HepG2 (cell line): ENCODE data around the gene DOCK4. TPM values are rescaled to one million over a fixed set of nuclear protein-coding genes. Genes with fewer than 3 reads are reported as not detected.

Experiments used
- ATAC-seq: fragments of 200-7000 bp; cut with Tn5 transposase; 3 replicates; pipeline ENCODE4 v1.9.1; 2020; ENCODE audit warnings: mild to moderate bottlenecking, moderate library complexity
- BruUV-seq: library from RNA; stranded (reverse); fragments of 400-500 nt; replicated peaks from 2 replicates; lab custom pipeline; 2021; lab: Mats Ljungman, UMichigan
- CTCF ChIA-PET: fragments of 300-600 bp; formaldehyde crosslinking; extraction: SDS; loops from one replicate; lab custom pipeline; 2021; ENCODE audit warnings: low total read pairs, inconsistent platforms, low intra/inter-chr PET ratio; lab: Yijun Ruan, JAX
- POLR2A ChIA-PET: fragments of 350-600 bp; sonication (Branson Sonifier 250); formaldehyde crosslinking; loops from one replicate; lab custom pipeline; 2020; ENCODE audit warnings: antibody characterized with exemption, inconsistent platforms; lab: Yijun Ruan, JAX
- DNase-seq: peaks from one replicate; pipeline ENCODE4 v3.0.0-alpha.2; 2015; ENCODE audit warnings: low spot score
- FAIRE-seq: peaks from 3 replicates; lab custom pipeline; 2011; peaks lifted over from hg19 to GRCh38; lab: Jason Lieb, UNC
- H2AFZ ChIP-seq: one replicate; pipeline ENCODE4 v1.6.1; 2011; ENCODE audit warnings: low read length, inconsistent platforms
- H3K27ac ChIP-seq: fragments of 300-600 bp; 3 replicates; pipeline ENCODE4 v1.8.0; 2011; ENCODE audit warnings: mixed run types, mild to moderate bottlenecking, mixed read lengths, low read length, inconsistent platforms; ENCODE audit not compliant: insufficient read depth; ENCODE audit errors: extremely low read length
- H3K27me3 ChIP-seq, 2 experiments: fragments of 200-600 bp in 1 of 2; 2 replicates in 1 of 2; 3 replicates in 1 of 2; pipeline versions ENCODE4 v1.6.0 to v1.8.0; 2011; ENCODE audit warnings: low read length in 2 of 2, mild to moderate bottlenecking in 2 of 2, moderate library complexity in 2 of 2, inconsistent platforms in 1 of 2; ENCODE audit not compliant: insufficient read depth in 2 of 2, control insufficient read depth in 1 of 2
- H3K36me3 ChIP-seq, 2 experiments: fragments of 200-600 bp in 1 of 2; replicated peaks in 1 of 2; 2 replicates in 1 of 2; 3 replicates in 1 of 2; pipeline versions ENCODE4 v1.5.1 to v1.8.0; 2011; ENCODE audit warnings: low read length in 2 of 2, inconsistent platforms in 1 of 2; ENCODE audit not compliant: insufficient read depth in 2 of 2, control insufficient read depth in 1 of 2
- H3K4me1 ChIP-seq: 2 replicates; pipeline ENCODE4 v1.5.1; 2012; ENCODE audit warnings: low read length, inconsistent platforms; ENCODE audit not compliant: insufficient read depth
- H3K4me2 ChIP-seq: 2 replicates; pipeline ENCODE4 v1.6.0; 2011; ENCODE audit warnings: low read depth, low read length, inconsistent platforms
- H3K4me3 ChIP-seq, 3 experiments: fragments of 200-600 bp in 1 of 3; sonication (generic), shearing (Covaris generic) in 1 of 3; replicated peaks in 1 of 3; 2 replicates each; pipeline ENCODE4 v1.5.1; 2011 to 2016; ENCODE audit warnings: low read length in 3 of 3, inconsistent platforms in 2 of 3, low read depth in 2 of 3, mild to moderate bottlenecking in 2 of 3, control low read depth in 1 of 3, mixed read lengths in 1 of 3; ENCODE audit not compliant: insufficient read depth in 1 of 3
- H3K79me2 ChIP-seq: one replicate; pipeline ENCODE4 v1.6.1; 2011; ENCODE audit warnings: low read length, inconsistent platforms; ENCODE audit not compliant: insufficient read depth
- H3K9ac ChIP-seq: 2 replicates; pipeline ENCODE4 v1.6.0; 2011; ENCODE audit warnings: mild to moderate bottlenecking, low read depth, low read length, inconsistent platforms; ENCODE audit not compliant: insufficient read depth
- H3K9me3 ChIP-seq: 2 replicates; pipeline ENCODE4 v1.5.1; 2012; ENCODE audit warnings: mild to moderate bottlenecking, low read length
- H4K20me1 ChIP-seq: 2 replicates; pipeline ENCODE4 v1.6.0; 2011; ENCODE audit warnings: inconsistent platforms, mild to moderate bottlenecking, low read length, moderate library complexity; ENCODE audit not compliant: insufficient read depth
- ARNTL ChIP-seq: sonication (generic); formaldehyde crosslinking; IDR thresholded peaks from 2 replicates; pipeline ENCODE4 v1.4.0; 2020; ENCODE audit warnings: mild to moderate bottlenecking, missing genetic modification reagents
- FOXK1 ChIP-seq: sonication (generic); formaldehyde crosslinking; IDR thresholded peaks from 2 replicates; pipeline ENCODE4 v1.4.0; 2020; ENCODE audit warnings: low read depth, missing genetic modification reagents, borderline replicate concordance
- GABPA ChIP-seq, 2 experiments: IDR thresholded peaks; 2 replicates each; pipeline ENCODE4 v1.6.1; 2011 to 2016; ENCODE audit warnings: low read depth in 2 of 2, low read length in 1 of 2, missing biosample characterization in 1 of 2, missing genetic modification characterization in 1 of 2
- LRRFIP1 ChIP-seq: sonication (generic); formaldehyde crosslinking; conservative IDR thresholded peaks from 2 replicates; pipeline ENCODE4 v1.4.0; 2020; ENCODE audit warnings: missing genetic modification reagents
- POLR2AphosphoS5 ChIP-seq: IDR thresholded peaks from 2 replicates; pipeline ENCODE4 v1.6.1; 2012; ENCODE audit warnings: low read depth, low read length
- PRPF4 ChIP-seq: fragments of 200-400 bp; formaldehyde crosslinking; IDR thresholded peaks from 2 replicates; pipeline ENCODE4 v1.6.1; 2016; ENCODE audit warnings: low read length, low read depth; ENCODE audit not compliant: poor library complexity, severe bottlenecking
- SMAD1 ChIP-seq: sonication (generic); formaldehyde crosslinking; IDR thresholded peaks from 2 replicates; pipeline ENCODE4 v1.4.0; 2020; ENCODE audit warnings: missing genetic modification reagents, low read depth, mild to moderate bottlenecking, borderline replicate concordance
- ZNF143 ChIP-seq: sonication (generic); formaldehyde crosslinking; IDR thresholded peaks from 2 replicates; pipeline ENCODE4 v1.4.0; 2020; ENCODE audit warnings: missing genetic modification reagents
- ZNF460 ChIP-seq: sonication (generic); formaldehyde crosslinking; IDR thresholded peaks from 2 replicates; pipeline ENCODE4 v1.5.1; 2020; ENCODE audit warnings: missing genetic modification reagents, mild to moderate bottlenecking, borderline replicate concordance
- ZNF678 ChIP-seq: sonication (generic); formaldehyde crosslinking; IDR thresholded peaks from 2 replicates; pipeline ENCODE4 v1.4.0; 2020; ENCODE audit warnings: mild to moderate bottlenecking, missing genetic modification reagents
- WGBS: methylation state at CpG from one replicate; pipeline ENCODE4 v1.1.6; 2017; ENCODE audit warnings: low lambda C conversion rate; 5-methylcytosine and 5-hydroxymethylcytosine counted together
- in situ Hi-C: cut with HindIII; loops from 2 replicates; pipeline ENCODE4 v1.10.0; 2017; ENCODE audit warnings: low pct_unique_long_range_greater_than_20kb; ENCODE audit not compliant: extremely low pct_ligation_motif_present
- intact Hi-C: fragments of 100-400 bp; cut with micrococcal nuclease; formaldehyde crosslinking; loops from one replicate; pipeline ENCODE4 v1.10.0; 2022; ENCODE audit not compliant: unreplicated experiment
- polyA plus RNA-seq, 8 experiments: library from polyadenylated mRNA; depleted of rRNA in 3 of 8; stranded (reverse) in 7 of 8; unstranded in 1 of 8; fragments of >200 nt; fragmentation: Illumina TruSeq in 4 of 8; extraction: Trizol in 4 of 8; gene quantifications; 2 replicates each; pipeline versions ENCODE4 v1.2.1 to v1.2.3, GENCODE V29; 2011 to 2016; ENCODE audit warnings: low read depth in 4 of 8, missing spikeins in 1 of 8, mixed read lengths in 1 of 8; ENCODE audit not compliant: insufficient read depth in 1 of 8
- total RNA-seq, 5 experiments: library from RNA; depleted of rRNA; stranded (reverse); fragments of >200 nt; fragmentation: Illumina TruSeq; extraction: Trizol; gene quantifications; 2 replicates each; pipeline ENCODE4 v1.2.3, GENCODE V29; 2016; ENCODE audit warnings: low read depth in 1 of 5
- TF ChIP-seq, protein P1 (sequence below): sonication (generic); formaldehyde crosslinking; conservative IDR thresholded peaks from 2 replicates; pipeline ENCODE4 v1.8.1; 2023; ENCODE audit warnings: missing genetic modification reagents

Gene DOCK4
- total and polyA plus RNA-seq, 2 of the 13 experiments (the other 11 are each of a cell fraction or from before 2014, with no cell fraction given) = 13.5 to 17.4 TPM

DNA sequence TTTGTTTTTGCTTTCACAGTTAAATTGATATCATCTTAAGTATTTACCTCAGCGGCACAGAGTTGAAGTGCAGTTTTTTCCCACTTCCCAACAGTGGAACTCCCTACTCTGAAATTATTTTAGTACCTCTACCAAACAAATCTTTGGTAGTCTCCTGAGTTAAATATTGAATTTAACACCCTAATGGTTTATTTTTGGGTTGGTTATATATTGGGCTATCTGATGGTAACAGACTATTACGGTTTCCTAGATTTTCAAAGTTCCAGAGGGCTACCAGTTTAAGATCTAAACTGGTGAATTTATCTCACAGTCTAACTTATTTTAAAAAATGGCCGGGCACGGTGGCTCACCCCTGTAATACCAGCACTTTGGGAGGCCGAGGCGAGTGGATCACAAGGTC lies 1.6 kb upstream of the DOCK4 start:
- no TSS peak for BruUV-seq
- no peak overlapping the region for H2AFZ ChIP-seq
- peak overlapping the region; percentile 71 for H3K4me2 ChIP-seq
- H3K27me3 ChIP-seq = no peaks in the 10 kb centered on the region; a peak in 1 of 5 replicates
- H3K79me2 ChIP-seq = peaks cover 81% of the 10 kb centered on the region
- H3K9me3 ChIP-seq = no peaks in the 10 kb centered on the region
- FAIRE-seq = no peak
- 54% methylated on average over 6 of the region's 6 CpGs for whole genome bisulfite sequencing
- in situ Hi-C loops = no loop called here
- no peaks in the 10 kb centered on the region for H3K36me3 ChIP-seq
- CTCF ChIA-PET = no interaction called here
- TF ChIP-seq PRPF4 = no peak
- peak; percentile 59; the same call in 1 of the 2 replicates for TF ChIP-seq ZNF460 (CRISPR knock-in tag)
- no peak for TF ChIP-seq ZNF143 (CRISPR knock-in tag)
- TF ChIP-seq, all 625 proteins: peak for 1
- POLR2A ChIA-PET = no interaction called here
- ATAC-seq = no peak
- H3K27ac ChIP-seq = peak overlapping the region; percentile 83
- intact Hi-C loops = loop anchor here (2.0 to 10.0 kb wide), 10 partner anchors 47 to 445 kb away; no protein-coding TSS in a partner anchor
- DNase-seq = no peak
- peak overlapping the region; percentile 96 to 98 (median 96) for H3K4me3 ChIP-seq
- peak overlapping the region; percentile 87 for H3K9ac ChIP-seq
- H4K20me1 ChIP-seq = no peaks in the 10 kb centered on the region
- H3K4me1 ChIP-seq = peaks cover 60% of the 10 kb centered on the region

- Histone ChIP-seq H3K4me3 (peak overlapping the region; percentile 96 to 98 (median 96)), H3K4me1 (peaks cover 60% of the 10 kb centered on the region), H3K36me3 (no peaks in the 10 kb centered on the region), H3K27me3 (no peaks in the 10 kb centered on the region; a peak in 1 of 5 replicates), H3K4me2 (peak overlapping the region; percentile 71), H3K9me3 (no peaks in the 10 kb centered on the region), H4K20me1 (no peaks in the 10 kb centered on the region), H3K27ac (peak overlapping the region; percentile 83), H2AFZ (no peak overlapping the region), H3K79me2 (peaks cover 81% of the 10 kb centered on the region), H3K9ac (peak overlapping the region; percentile 87)
- in situ Hi-C loops = no loop called here
- CTCF ChIA-PET = no interaction called here
- DNase-seq (no peak), ATAC-seq (peak; percentile 17), FAIRE-seq (no peak)
- BruUV-seq = TSS peak; percentile 65
- intact Hi-C loops = loop anchor here (1.0 to 10.0 kb wide), 11 partner anchors 46 to 444 kb away; partner anchors contain the start of gene IFRD1
- 0% methylated on average over 4 of the region's 14 CpGs for WGBS
- POLR2A ChIA-PET = interaction anchor here (0.9 to 3.8 kb wide), 4 partner anchors 13 to 243 kb away, joined by 3 to 27 read pairs (median 14); partner anchors contain the start of gene IFRD1
- TF ChIP-seq POLR2AphosphoS5 (no peak), SMAD1 (CRISPR knock-in tag) (no peak), ARNTL (CRISPR knock-in tag) (no peak), LRRFIP1 (CRISPR knock-in tag) (no peak), GABPA (IDR thresholded peaks at IDR 0.05; ENCODE audit: low read depth, low read length) (no peak), GABPA (CRISPR knock-in tag; IDR thresholded peaks at IDR 0.05; ENCODE audit: low read depth) (peak; percentile 71), FOXK1 (CRISPR knock-in tag) (no peak), ZNF678 (CRISPR knock-in tag) (0 out of 2 replicates have a peak, but pooled peaks have one; percentile 34)
- TF ChIP-seq, protein P1, sequence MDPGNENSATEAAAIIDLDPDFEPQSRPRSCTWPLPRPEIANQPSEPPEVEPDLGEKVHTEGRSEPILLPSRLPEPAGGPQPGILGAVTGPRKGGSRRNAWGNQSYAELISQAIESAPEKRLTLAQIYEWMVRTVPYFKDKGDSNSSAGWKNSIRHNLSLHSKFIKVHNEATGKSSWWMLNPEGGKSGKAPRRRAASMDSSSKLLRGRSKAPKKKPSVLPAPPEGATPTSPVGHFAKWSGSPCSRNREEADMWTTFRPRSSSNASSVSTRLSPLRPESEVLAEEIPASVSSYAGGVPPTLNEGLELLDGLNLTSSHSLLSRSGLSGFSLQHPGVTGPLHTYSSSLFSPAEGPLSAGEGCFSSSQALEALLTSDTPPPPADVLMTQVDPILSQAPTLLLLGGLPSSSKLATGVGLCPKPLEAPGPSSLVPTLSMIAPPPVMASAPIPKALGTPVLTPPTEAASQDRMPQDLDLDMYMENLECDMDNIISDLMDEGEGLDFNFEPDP (CRISPR knock-in tag) = no peak
These were observed 893 bp upstream of the DOCK4 start for GRCh38 chr7:112206991-112207592.
